ENCODE measurements around the gene HECA. TPM values are rescaled to one million over a fixed set of nuclear protein-coding genes. Genes with fewer than 3 reads are reported as not detected.

Gene HECA
- total and polyA plus RNA-seq, 2 of the 4 experiments (the other 2 are of a cell fraction), result 3.1 to 4.3 TPM

- DNase-seq (no peak), ATAC-seq (ENCODE audit: low read depth) (no peak)
- Histone ChIP-seq H4K8ac (ENCODE audit: low read depth in 2 of 2, low read length in 2 of 2) (no peak overlapping the region), H2BK20ac (ENCODE audit: low read depth, low read length) (no peak overlapping the region), H3K27me3 (ENCODE audit: control insufficient read depth, insufficient read depth, low read length) (no peaks in the 10 kb centered on the region; the same call in none of the 2 replicates), H2BK15ac (ENCODE audit: low read depth, low read length) (no peak overlapping the region), H3K4me1 (ENCODE audit: control insufficient read depth, insufficient read depth, low read length) (peaks cover 8% of the 10 kb centered on the region), H3K79me1 (ENCODE audit: low read depth in 1 of 2, low read length in 2 of 2) (peaks cover 7 to 31% of the 10 kb centered on the region in 2 experiments), H3K23ac (ENCODE audit: low read depth, low read length) (no peak overlapping the region), H3K4ac (ENCODE audit: low read depth, low read length) (no peak overlapping the region), H3K4me3 (ENCODE audit: insufficient read depth, low read depth, low read length) (no peak overlapping the region), H2BK5ac (ENCODE audit: low read depth, low read length, poor library complexity, severe bottlenecking) (no peak overlapping the region), H3K9ac (ENCODE audit: low read depth, low read length) (no peak overlapping the region), H3K9me3 (ENCODE audit: control insufficient read depth, insufficient read depth, low read length) (no peaks in the 10 kb centered on the region), H3K4me2 (ENCODE audit: low read depth, low read length) (no peak overlapping the region), H4K91ac (ENCODE audit: insufficient read depth, low read depth, low read length) (no peak overlapping the region), H2AK9ac (replicated peaks; ENCODE audit: low read depth, low read length, poor library complexity) (no peak overlapping the region), H3K36me3 (ENCODE audit: control insufficient read depth, insufficient read depth, low read length) (peaks cover 6% of the 10 kb centered on the region), H3K56ac (ENCODE audit: extremely low read depth, insufficient read depth, low read length) (no peak overlapping the region), H3K14ac (replicated peaks; ENCODE audit: low read depth, low read length) (no peak overlapping the region), H3K27ac (ENCODE audit: insufficient read depth, low read length) (no peak overlapping the region), H3K18ac (ENCODE audit: low read depth, low read length) (no peak overlapping the region), H4K5ac (ENCODE audit: low read depth, low read length) (no peak overlapping the region), H2AFZ (replicated peaks; ENCODE audit: low read length, poor library complexity) (no peak overlapping the region), H4K20me1 (ENCODE audit: insufficient read depth, low read length) (peaks cover 22% of the 10 kb centered on the region; the same call in 1 of the 2 replicates), H2BK120ac (ENCODE audit: low read depth, low read length) (no peak overlapping the region), H2AK5ac (ENCODE audit: low read depth, low read length) (no peak overlapping the region), H3K9me1 (ENCODE audit: insufficient read depth, low read length) (peaks cover 7% of the 10 kb centered on the region; the same call in 1 of the 2 replicates)
- intact Hi-C loops (cut with micrococcal nuclease) (no loop called here), dilution Hi-C loops (cut with HindIII; ENCODE audit: low sequenced_read_pairs, unreplicated experiment) (no loop called here), in situ Hi-C loops (cut with MboI; ENCODE audit: low sequenced_read_pairs) (no loop called here)
- TF ChIP-seq MXI1 (IDR thresholded peaks at IDR 0.05; ENCODE audit: borderline replicate concordance, low read depth, low read length) (no peak), CEBPB (IDR thresholded peaks at IDR 0.05; ENCODE audit: low read depth, low read length) (no peak), ELK1 (IDR thresholded peaks at IDR 0.05; ENCODE audit: borderline replicate concordance, low read depth, low read length) (no peak), CHD1 (IDR thresholded peaks at IDR 0.05; ENCODE audit: low read depth, low read length) (no peak), MAZ (IDR thresholded peaks at IDR 0.05; ENCODE audit: borderline replicate concordance, low read depth, low read length) (no peak), CTCF (conservative IDR thresholded peaks at IDR 0.05; ENCODE audit: low read depth, low read length) (no peak)
- 93% methylated on average over 2 of the region's 3 CpGs; no CpG with 5 or more reads in 1 of the 2 experiments for WGBS, 2 experiments (ENCODE audit: extremely low coverage in 2 of 2, insufficient read length in 1 of 2)
- ChIA-PET CTCF (interaction anchor here (0.6 kb wide), 1 partner anchor 105 kb away, joined by 3 read pairs; no protein-coding TSS in a partner anchor), POLR2A (ENCODE audit: unreplicated experiment) (no interaction called here)
- BruUV-seq (replicated peaks), result no TSS peak
These were observed 27.0 kb downstream of the HECA start for GRCh38 chr6:139161817-139162284.
